Inferior parietal cortex (tissue), 1 donor: ENCODE results near the gene KRTAP4-16.
"Not testable (repeated sequence)": the region's sequence is repeated elsewhere in the genome, so short reads cannot be mapped to it uniquely, and the experiment has no call there.

Experiments
- DNase-seq: peaks from one replicate; pipeline ENCODE4 v3.0.0-alpha.2; 2016; ENCODE audit errors: extremely low spot score

KRTAP4-16 gene

GRCh38 chr17:41101586-41102259 lies at the start of gene KRTAP4-16:
KRTAP4-16 (minus strand) TSS chr17:41102209; CDS start chr17:41102209, 0 bp downstream.
- DNase-seq: no peak

DNA sequence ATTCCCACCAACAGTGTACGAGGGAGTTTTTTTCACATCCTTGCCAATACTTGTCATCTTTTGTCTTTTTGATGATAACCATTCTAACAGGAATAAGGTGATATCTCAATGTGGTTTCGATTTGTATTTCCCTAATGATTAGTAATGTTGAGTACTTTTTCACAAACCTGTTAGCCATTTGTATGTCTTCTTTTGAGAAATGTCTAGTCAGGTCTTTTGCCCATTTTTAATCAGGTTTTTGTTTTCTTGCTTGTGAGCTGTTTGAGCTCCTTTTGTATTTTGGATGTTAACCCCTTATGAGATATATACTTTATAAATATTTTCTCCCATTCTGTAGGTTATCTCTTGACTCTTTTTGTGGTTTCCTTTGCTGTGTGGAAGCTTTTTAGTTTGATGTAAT lies 49.5 kb upstream of the KRTAP4-16 start:
- DNase-seq: no peak

GRCh38 chr17:41150026-41150425 lies 48.0 kb upstream of the KRTAP4-16 start:
- no peak for DNase-seq

GRCh38 chr17:41149652-41149985 lies 47.6 kb upstream of the KRTAP4-16 start, which contains the start of gene KRTAP4-5:
KRTAP4-5 (minus strand) TSS chr17:41149825; CDS start chr17:41149767, 58 bp downstream.
- no peak for DNase-seq

DNA sequence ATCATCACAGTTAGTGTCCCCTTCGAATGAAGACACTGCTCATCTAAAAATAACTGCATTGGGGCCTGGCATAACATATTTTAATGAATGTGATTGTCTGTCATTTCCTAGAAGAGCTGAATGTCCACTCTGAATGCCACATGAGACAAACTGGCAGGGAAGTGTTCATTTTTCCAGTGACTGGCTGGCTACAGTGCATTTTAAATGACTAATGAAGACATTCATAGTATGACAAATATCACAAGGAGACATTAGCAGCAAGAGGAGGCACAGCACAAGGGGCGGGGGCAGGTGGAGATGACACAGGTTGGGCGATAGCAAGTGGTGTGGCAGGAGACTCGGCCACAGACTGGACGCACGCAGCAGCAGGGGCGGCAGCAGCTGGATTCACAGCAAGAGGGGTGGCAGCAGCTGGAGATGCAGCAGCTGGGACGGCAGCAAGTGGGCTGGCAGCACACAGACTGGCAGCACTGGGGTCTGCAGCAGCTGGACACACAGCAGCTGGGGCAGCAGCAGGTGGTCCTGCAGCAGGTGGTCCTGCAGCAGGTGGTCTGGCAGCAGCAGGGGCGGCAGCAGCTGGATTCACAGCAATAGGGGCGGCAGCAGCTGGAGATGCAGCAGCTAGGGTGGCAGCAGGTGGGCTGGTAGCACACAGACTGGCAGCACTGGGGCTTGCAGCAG lies 47.1 kb upstream of the KRTAP4-16 start:
- not testable (repeated sequence) for DNase-seq

DNA sequence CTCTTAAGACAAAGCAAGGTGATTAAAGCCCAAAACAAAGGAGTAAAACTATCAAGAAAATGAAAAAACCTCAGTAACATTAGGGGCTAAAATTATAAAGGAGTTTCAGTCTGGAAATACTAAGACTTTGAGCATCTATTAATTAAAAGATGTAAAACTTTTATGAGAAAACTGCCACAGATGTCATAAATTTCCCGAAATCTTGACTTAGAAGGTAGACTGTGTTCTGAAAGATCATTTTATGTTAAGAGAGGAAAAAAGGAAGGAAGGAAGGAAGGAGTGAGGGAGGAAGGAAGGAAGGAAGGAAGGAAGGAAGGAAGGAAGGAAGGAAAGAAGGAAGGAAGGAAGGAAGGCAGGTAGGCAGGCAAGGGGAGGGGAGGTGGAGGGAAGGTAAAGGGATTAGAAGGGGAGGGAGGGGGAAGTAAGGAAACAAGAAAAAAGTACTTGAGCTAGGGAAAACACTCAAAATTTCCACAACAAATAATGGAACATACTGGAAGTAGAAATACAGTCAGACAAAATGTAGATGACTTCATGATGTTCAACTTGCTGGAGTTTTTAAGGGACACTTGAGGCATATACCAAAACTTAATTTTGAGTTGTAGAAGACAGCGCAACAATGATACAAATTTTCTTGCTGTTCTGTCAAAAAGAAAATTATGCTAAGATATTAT lies 45.7 kb upstream of the KRTAP4-16 start:
- no peak for DNase-seq

DNA sequence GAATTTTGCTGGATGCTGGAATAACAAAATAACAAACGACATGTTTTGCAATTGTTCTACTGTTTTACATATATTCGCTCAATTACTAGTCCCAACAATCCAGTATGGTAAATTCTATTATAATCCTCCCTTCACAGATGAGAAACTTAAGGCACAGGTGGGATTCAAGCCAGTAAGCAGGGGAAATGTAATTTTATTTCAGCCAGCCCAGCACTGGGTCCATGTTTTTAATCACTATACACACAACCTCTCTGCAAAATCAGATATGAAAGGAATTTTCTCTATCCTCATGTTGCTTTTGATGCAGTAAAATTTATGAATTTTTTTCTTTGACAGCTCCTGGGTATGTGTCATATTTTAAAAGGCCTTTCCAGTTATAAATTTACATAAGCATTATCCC lies 43.3 kb upstream of the KRTAP4-16 start:
- DNase-seq: no peak

DNA sequence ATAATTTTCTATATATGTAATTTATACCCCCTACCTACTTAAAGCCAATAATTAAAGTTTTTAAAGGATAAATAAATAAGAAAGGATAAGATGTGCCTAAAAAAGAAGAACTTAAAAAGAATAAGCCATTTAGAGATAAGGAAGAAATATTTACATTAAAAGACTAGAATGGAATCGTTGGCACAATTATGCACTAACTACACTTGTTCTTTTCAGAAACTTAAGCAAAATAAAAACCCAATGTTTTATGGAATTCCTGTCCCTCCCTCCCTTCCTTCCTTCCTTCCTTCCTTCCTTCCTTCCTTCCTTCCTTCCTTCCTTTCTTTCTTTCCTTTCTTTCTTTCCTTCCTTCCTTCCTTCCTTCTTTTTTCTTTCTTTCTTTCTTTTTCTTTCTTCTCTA lies 42.8 kb upstream of the KRTAP4-16 start:
- DNase-seq: no peak

DNA sequence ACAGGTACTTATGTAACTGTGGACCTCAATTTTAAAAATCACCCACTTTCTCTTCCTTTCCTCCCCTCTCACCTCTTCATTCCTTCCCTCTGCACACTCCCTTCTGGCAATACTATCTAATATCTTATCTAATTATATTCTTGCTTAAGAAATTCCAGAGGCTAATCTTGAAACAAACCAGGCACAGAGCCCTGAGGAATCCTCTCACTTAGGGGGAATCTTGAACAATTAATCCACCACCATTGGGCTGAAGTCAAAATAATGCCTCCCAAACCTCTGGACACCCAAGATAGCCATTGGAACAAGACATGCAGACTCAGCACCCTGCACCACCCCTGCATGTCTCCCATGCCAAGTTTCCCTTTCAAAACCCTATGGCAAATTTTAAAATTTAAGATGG lies 39.4 kb upstream of the KRTAP4-16 start:
- no peak for DNase-seq

- no peak for DNase-seq
These were observed 38.5 kb upstream of the KRTAP4-16 start, which contains the start of gene KRTAP4-6 for GRCh38 chr17:41140360-41141131. KRTAP4-6 (minus strand) TSS chr17:41140544; CDS start chr17:41140487, 57 bp downstream.

DNA sequence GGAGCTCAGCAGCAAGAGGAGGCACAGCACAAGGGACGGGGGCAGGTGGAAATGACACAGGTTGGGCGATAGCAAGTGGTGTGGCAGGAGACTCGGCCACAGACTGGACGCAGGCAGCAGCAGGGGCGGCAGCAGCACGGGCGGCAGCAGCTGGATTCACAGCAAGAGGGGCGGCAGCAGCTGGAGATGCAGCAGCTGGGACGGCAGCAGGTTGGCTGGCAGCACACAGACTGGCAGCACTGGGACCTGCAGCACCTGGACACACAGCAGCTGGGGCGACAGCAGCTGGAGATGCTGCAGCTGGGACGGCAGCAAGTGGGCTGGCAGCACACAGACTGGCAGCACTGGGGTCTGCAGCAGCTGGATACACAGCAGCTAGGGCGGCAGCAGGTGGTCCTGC lies 37.9 kb upstream of the KRTAP4-16 start:
- not testable (repeated sequence) for DNase-seq

DNA sequence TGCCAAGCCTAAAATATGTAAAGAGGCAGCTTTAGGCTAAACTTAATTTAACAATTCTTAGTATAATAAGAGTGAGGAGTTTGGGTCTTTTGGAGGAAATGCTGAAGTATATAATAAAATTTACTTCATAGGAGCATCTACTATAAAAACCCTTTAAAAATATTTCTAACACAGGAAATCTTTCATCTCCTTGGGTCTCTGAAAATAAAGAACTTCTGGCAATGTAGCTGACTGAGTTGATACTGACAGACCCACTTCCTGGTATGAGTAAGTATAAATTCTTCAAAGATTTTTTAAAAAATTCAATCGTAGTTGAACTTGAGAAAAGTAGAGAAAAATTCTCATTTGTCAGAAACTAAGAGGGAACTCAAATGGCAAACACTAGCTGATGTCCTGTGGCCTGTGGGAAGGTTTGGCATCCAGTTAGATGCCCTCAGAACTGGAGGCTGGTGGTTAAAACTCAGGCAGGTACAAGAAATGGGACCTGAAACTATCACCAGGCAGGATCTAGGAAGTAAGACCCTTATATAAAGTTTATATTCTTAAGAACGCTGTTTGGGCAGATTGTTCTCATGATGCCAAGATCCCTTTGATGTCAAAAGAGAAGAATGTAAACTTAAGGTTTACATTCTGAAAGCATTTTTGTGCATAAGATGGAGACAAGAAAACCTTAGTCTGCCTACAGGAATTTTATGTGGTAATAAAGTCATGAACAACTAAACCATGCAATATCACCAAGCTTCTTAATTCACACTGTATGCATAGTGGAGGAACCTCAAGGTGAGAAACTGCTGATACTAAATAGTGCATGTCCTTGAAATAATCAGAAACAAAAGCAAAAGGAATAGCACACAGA lies 32.1 kb upstream of the KRTAP4-16 start:
- DNase-seq: no peak

DNA sequence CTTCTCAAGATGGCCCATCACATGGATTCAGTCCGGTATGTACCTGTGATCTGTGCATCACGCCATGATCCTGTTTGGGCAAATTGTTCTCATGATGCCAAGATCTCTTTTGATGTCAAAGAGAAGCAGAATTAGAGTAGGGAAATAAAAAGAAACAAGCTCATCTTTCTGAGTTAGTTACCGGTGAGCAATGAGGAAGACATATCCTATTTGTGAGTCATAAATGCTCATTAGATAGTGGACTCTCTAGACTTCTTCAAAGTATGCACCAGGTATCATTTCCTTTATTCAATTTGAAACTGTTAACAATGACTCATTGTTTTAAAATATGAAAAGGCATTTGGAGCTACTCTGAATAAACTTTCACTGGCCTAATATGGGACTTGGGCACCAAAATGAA lies 30.0 kb upstream of the KRTAP4-16 start:
- no peak for DNase-seq

GRCh38 chr17:41127371-41127770 lies 25.4 kb upstream of the KRTAP4-16 start:
- no peak for DNase-seq

GRCh38 chr17:41126412-41126811 lies 24.4 kb upstream of the KRTAP4-16 start:
- no peak for DNase-seq

DNA sequence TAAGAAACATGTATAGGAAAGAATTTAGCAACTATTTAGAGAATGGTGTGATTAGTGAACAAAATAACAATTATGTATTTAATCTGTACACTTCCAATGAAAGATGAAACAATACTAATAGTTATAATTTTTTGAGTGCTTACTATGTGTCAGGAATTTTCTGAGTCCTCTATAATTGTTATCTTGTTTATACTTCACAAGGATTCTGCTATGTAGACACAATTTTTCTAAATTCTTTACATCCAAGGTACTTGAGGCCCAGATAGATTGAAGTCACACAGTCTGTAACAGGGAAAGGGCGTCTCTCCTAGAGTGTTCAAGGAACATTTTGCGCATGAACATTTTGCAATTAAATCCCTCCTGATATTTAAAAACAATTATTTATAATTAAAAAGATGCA lies 23.1 kb upstream of the KRTAP4-16 start:
- no peak for DNase-seq

DNA sequence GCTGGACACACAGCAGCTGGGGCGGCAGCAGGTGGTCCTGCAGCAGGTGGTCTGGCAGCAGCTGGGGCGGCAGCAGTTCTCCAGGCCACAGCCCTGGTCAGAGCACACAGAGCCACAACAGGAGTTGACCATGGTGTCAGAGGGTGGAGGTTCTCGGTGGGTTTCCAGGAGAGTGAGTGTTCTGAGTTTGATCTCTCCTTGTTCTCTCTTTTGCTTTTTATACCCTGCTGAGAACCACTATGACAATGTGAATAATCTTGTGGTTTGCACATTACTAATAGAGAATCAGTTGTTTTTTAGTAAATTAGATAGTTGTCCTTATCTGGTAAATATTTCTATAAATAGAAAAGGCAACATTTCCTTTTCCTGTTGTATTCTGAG lies 22.0 kb upstream of the KRTAP4-16 start, which contains the start of gene KRTAP4-12:
TSS of gene KRTAP4-12 (minus strand) at position 192 of the 381 bp plus-strand sequence. CDS start at position 132, 60 bp downstream.
- DNase-seq: not testable (repeated sequence)

DNA sequence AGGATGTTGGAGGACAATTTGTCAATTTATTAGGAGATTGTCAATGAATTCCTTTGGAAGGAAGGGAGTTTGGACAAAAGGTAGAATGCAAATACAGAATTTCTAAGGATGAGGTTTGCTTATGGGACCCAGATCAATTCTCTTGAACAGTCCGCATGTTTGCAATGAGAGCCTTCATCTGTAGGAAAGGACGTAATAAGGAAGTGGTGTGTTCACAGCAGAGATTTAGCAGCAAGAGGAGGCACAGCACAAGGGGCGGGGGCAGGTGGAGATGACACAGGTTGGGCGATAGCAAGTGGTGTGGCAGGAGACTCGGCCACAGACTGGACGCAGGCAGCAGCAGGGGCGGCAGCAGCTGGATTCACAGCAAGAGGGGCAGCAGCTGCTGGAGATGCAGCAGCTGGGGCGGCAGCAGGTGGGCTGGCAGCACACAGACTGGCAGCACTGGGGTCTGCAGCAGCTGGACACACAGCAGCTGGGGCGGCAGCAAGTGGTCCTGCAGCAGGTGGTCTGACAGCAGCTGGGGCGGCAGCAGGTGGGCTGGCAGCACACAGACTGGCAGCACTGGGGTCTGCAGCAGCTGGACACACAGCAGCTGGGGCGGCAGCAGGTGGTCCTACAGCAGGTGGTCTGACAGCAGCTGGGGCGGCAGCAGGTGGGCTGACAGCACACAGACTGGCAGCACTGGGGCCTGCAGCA lies 21.4 kb upstream of the KRTAP4-16 start:
- not testable (repeated sequence) for DNase-seq

GRCh38 chr17:41121742-41122141 lies 19.7 kb upstream of the KRTAP4-16 start:
- no peak for DNase-seq
